GM13977 (cell line): ENCODE measurements around the gene SYF2.
"Not testable (repeated sequence)": the region's sequence is repeated elsewhere in the genome, so short reads cannot be mapped to it uniquely, and the experiment has no call there.

Experiments
- DNase-seq: peaks from one replicate; pipeline ENCODE4 v3.0.0; 2012; ENCODE audit warnings: low spot score
- in situ Hi-C: fragments of 300-500 bp; cut with MboI; formaldehyde crosslinking; loops from one replicate; pipeline ENCODE4 v1.12.0; 2022; ENCODE audit warnings: low sequenced_read_pairs, low pct_unique_long_range_greater_than_20kb, mixed read lengths, inconsistent platforms; ENCODE audit not compliant: unreplicated experiment
- TF ChIP-seq, protein P1 (sequence below): IDR thresholded peaks from 2 replicates; pipeline ENCODE4 v1.5.1; 2012; ENCODE audit warnings: mild to moderate bottlenecking, control low read depth; ENCODE audit not compliant: insufficient read depth; ENCODE audit errors: extremely low read depth, missing control alignments

The SYF2 gene

GRCh38 chr1:25246600-25247023 lies 14.3 kb upstream of the SYF2 start:
- no peak for DNase-seq
- TF ChIP-seq, protein P1, sequence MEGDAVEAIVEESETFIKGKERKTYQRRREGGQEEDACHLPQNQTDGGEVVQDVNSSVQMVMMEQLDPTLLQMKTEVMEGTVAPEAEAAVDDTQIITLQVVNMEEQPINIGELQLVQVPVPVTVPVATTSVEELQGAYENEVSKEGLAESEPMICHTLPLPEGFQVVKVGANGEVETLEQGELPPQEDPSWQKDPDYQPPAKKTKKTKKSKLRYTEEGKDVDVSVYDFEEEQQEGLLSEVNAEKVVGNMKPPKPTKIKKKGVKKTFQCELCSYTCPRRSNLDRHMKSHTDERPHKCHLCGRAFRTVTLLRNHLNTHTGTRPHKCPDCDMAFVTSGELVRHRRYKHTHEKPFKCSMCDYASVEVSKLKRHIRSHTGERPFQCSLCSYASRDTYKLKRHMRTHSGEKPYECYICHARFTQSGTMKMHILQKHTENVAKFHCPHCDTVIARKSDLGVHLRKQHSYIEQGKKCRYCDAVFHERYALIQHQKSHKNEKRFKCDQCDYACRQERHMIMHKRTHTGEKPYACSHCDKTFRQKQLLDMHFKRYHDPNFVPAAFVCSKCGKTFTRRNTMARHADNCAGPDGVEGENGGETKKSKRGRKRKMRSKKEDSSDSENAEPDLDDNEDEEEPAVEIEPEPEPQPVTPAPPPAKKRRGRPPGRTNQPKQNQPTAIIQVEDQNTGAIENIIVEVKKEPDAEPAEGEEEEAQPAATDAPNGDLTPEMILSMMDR = no peak
- in situ Hi-C loops = no loop called here

GRCh38 chr1:25245809-25246599 lies 13.7 kb upstream of the SYF2 start:
- peak; percentile 22 for DNase-seq
- TF ChIP-seq, protein P1 = no peak
- in situ Hi-C loops = no loop called here

GRCh38 chr1:25245393-25245792 lies 13.1 kb upstream of the SYF2 start:
- no peak for DNase-seq
- TF ChIP-seq, protein P1 = no peak
- in situ Hi-C loops = no loop called here

DNA sequence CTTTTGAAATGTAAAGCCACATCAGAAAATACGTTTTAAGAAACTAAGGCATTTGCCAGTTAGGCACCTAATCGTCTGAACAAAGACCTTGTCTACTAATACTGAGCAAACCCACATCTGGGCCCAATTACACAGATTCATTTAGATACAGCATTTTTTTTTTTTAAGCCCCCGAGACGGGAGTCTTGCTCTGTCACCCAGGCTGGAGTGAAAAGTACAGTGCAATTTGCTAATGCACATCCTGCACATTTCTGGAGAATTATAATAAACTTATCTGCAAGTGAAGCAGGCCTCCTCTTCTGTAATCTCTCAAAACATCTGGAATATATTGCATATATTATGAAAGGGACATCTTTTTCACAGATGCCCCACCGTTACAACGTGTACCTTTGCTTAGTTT lies 11.6 kb upstream of the SYF2 start:
- TF ChIP-seq, protein P1 = no peak
- no peak for DNase-seq
- in situ Hi-C loops = no loop called here

- in situ Hi-C loops = no loop called here
- peak; percentile 87 for DNase-seq
- TF ChIP-seq, protein P1 = peak; percentile 47
Observed at GRCh38 chr1:25239681-25240541, 7.6 kb upstream of the SYF2 start.

GRCh38 chr1:25238046-25238445 lies 5.7 kb upstream of the SYF2 start:
- DNase-seq = no peak
- in situ Hi-C loops = no loop called here
- TF ChIP-seq, protein P1 = no peak

DNA sequence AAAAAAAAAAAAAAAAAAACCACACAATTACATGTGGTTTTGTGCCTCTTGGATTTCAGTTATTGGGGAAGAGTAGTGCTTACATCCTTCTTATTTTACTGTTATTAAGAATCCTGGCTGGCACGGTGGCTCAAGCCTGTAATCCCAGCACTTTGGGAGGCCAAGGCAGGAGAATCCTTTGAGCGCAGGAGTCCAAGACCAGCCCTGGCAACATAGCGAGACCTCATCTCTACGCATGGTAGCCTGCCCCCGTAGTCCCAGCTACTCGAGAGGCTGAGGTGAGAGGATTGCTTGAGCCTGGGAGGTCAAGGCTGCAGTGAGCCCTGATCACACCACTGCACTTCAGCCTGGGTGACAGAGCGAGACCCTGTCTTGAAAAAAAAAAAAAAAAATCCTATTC lies 4.0 kb upstream of the SYF2 start:
- DNase-seq, in situ Hi-C loops: not testable (repeated sequence)

GRCh38 chr1:25235411-25235810 lies 3.1 kb upstream of the SYF2 start:
- DNase-seq, in situ Hi-C loops: not testable (repeated sequence)
